Measurements from ENCODE around the gene KLHL36.
"Not testable (repeated sequence)": the region's sequence is repeated elsewhere in the genome, so short reads cannot be mapped to it uniquely, and the experiment has no call there.

KLHL36 gene

DNA sequence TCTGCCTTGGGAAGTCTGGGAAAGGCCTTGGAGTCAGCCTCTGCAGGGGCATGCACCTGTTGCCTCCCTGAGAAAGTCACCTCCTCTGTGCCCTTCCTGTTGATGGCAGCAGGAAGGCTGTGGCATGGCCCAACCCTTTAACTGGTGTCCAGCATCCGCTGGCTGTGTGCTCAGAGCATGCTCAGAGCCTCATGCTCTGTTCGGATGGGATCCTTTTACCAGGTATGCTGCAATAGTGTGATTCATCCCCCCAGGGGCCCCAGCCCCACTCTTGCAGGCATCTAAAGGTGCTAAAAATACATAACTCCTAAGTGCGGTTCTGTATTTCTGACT is 24.9 kb downstream of the KLHL36 start:
- DNase-seq (ENCODE audit: low spot score), result no peak

DNA sequence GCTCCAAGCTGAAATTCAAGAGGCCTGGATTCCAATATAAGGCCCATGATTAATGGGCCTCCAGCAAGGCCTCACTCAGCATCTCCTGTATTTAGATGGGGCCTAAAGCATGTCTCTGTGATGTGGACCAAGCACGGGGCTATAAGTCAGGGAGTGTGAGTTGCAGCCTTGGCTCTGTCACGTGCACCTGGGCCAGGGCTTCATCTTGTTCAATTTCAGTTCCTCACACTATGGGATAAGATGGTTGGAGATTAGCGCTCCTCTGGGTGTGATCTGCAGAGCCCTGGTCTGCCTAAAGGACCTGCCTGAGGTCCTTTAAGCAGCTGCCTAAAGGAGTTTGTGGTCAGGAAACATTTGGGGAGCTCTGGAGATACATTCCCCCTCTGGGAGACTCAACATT is 25.2 kb downstream of the KLHL36 start:
- DNase-seq (ENCODE audit: low spot score), result no peak

DNA sequence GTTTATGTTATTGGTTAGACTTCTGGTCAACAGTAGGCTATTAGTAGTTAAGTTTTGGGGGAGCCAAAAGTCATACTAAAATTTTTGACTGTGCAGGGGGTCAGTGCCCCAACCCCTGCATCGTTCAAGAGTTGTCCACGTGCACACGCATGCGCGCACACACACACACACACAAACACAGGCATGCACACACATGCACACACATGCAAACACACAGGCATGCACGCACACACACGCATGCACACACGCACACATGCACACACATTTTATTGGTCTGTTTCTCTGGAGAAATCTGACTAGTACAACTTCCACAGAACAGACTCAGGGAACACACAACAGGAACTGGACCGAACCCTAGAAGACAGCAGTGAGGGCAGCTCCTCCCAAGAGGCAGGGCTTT is 27.1 kb downstream of the KLHL36 start:
- DNase-seq (ENCODE audit: low spot score), result no peak

DNA sequence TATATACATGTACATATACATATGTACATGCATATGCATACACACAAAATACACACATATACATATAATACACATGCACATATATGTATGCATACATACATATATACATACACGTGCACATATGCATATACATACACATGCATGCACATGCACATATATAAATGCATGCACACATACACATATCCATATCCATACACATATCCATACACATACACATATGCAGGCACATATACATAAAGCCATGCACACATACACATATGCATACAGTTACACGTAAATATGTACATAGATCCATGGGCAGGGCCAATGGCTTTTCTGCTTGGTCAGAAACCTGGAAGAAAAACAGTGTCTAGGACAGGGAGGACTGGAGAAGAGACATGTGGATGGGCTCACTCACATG is 27.6 kb downstream of the KLHL36 start:
- DNase-seq (ENCODE audit: low spot score), result no peak

DNA sequence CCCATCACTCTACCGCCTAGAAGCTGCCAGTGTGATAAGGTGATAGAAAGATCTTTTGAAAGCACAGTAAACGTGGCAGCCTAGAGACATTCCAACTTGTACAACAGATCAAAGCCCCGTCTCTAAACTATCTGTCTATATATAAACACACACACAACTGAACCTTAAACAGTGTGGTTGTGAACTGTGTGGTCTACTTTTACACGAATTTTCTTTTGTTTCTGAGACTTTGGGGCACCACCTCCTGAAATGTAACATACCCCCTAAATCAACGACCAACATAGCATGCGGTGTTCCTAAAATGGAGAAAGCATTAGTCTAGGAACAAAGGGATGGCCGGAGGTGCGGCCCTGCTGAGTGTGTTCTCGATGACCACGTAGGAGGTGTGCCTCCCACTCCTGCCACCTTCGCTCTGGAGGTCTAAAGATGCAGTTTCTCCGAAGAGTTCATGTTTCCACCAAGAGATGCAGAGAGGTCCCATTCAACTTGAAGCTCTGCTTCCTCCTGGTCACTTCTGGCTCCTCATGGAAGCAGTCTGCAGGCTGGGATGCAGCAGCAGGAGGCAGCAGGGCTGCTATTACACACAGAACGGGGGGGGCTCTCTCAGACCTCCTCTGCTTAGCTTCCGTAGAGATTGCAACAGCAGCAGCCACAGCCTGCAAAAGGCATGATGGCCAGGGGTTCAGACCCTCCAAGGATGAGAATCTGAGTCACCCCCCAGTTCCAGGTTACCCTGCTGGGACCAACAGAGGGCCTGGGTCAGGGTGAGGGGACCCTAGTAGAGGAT is 28.9 kb downstream of the KLHL36 start:
- no peak for DNase-seq (ENCODE audit: low spot score)

DNA sequence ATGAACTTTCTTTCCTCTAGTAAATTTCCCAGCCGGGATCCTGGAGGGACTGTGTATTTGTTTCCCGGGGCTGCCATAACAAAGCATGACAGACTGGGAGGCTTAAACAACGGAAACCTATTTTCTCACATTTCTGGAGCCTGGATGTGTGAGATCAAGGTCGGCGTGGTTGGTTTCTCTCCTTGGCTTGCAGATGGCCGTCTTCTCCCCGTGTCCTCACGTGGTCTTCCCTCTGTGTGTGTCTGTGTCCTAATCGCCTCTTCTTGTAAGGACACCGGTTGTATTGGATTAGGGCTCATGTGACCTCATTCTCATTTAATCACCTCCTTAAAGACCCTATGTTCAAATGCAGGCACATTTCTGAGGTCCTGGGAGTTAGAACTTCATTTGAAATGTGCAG is 29.5 kb downstream of the KLHL36 start:
- DNase-seq (ENCODE audit: low spot score), result no peak

DNA sequence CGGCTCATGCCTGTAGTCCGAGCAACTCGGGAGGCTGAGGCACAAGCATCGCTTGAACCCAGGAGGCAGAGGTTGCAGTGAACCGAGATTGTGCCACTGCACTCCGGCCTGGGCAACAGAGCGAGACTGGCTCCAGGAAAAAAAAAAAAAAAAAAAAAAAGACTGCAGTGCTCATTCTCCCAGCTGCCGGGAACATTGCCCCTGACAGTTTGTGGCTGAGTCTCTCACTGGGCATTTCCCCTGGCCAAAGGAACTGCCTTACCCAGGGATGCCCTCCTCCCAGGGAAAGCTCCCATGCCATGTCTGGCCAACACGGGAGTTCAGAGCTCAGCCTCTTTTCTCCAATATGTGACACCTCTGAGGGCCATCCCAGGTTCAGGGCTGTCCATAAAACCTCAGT is 30.2 kb downstream of the KLHL36 start:
- DNase-seq (ENCODE audit: low spot score), result no peak

DNA sequence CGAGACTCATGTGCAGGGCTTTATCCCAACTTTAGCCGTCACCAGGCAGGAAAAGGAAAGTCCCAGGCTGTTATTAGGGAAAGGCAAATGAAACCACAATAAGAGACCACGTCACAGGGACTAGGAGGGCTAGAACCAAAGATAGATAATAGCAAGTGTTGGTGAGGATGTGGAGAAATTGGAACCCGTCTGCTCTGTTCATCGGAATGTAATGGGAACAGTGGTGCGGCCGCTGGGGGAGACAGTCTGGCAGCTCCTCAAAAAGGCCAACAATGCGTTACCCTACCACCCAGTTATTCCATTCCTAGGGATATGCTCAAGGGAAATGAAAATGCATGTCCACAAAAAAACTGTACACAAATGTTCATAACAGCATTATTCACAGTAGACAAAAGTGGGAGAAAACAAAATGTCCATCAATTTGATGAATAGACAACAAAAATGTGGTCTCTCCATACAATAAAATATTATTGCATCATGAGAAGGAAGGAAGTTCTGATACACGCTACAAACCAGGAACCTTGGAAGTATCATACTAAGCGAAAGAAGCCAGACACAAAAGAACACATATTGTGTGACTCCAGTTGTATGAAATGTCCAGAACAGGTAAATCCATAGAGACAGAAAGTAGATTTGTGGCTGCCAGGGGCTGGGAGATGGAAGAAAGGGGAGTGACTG is 32.0 kb downstream of the KLHL36 start:
- DNase-seq (ENCODE audit: low spot score), result no peak

DNA sequence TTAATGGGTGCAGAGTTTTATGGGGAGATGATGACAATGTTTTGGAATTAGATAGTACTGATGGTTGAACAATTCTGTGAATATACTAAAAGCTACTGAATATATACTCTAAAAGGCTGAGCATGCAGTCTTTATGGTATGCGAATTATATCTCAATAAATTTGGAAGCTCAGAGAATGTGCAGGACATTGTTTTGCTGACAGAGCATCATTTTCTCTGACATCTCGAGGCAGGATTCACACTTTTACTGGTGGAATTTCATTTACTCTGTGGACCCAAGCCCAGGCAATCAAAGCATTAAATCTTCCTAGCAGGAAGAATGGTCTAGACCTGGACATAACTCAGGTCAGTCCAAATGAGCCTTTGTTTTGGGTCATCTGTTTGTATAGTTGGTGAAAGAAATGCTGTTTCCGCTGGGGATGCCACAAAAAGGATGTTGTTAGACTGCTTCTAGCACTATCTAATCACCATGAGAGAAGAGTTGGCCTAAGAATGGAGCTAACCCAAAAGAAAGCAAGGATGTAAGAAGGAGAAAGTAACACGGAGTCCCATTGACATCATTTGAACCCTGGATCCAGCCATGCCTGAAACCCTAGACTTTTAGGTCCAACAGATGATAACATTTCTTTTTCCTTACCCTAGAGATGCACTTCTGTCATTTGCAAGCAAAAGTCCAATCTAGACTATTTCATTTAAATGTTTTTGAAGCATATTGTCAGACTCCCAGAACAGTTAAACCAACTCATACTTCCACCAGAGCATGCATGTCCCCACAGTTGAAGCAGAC is 32.7 kb downstream of the KLHL36 start:
- DNase-seq (ENCODE audit: low spot score), result no peak

DNA sequence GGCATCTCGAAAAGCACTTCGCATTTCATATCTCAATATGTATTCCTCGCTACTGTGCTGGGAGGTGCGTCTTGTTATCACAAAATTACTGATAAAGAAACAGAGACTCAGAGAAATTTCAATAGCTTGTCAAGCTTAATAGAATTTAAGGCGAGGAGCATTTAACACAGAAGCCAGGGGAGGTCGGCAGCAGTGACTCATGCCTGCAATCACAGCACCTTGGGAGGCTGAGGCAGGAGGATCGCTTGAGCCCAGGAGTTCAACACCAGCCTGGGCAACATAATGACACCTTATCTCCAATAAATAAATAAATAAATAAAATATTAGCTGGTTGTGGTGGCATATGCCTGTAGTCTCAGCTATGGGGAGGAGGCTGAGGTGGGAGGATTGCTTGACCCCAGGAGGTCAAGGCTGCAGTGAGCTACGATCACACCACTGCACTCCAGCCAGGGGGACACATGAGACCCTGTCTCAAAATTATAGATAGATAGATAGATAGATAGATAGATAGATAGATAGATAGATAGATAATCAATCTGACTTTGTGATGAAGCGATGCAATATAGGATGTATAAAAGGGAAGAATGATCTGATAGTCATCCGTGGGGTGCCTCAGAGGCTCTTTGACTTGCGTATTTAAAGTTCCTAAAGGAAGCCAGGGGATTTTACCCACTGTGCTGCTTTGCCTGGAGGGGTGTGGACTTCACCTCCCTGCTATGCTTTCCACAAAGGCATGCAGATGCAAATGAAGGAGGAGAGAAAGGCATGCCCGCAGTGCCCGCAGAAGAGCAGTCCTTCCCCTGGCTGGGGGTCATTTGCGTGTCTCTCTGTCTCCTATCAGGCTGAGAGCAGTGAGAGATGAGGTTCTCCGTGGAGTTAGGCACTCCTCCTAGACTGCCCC is 35.6 kb downstream of the KLHL36 start:
- DNase-seq (ENCODE audit: low spot score), result no peak

DNA sequence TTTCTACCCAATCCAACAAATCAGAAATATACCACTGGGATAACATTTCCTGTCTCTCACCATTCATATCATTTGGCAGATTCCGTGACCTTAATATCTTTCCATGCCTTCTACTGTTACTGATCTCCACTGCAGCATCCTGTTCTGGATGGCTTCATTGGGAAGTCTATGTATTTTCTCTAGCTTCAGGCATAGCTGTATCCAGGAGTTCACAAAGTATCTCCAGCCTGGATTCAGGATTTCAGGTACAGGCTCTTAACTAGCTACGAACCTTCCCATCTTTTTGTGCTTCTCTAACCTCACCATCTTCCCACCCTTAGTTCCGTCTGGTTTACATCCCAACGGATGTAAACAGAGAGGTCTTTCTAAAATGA is 36.3 kb downstream of the KLHL36 start:
- no peak for DNase-seq (ENCODE audit: low spot score)

DNA sequence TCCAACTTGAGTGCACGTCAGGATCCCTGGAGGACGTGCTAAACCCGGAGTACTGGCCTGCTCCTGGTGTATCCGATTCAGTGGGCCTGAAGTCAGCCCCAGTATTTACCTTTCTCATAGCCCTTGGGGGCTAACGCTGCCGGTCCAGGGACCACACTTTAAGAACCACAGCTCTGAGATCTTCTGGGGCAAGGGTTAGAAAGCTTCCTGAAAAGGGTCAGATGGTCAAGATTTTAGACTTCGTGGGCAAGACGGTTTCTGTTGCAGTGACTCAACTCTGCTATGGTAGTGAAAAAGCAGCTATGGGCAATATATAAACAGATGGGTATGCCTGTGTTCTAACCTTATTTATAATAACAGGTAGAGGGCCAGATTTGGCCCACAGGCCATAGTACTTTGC is 36.9 kb downstream of the KLHL36 start:
- no peak for DNase-seq (ENCODE audit: low spot score)

DNA sequence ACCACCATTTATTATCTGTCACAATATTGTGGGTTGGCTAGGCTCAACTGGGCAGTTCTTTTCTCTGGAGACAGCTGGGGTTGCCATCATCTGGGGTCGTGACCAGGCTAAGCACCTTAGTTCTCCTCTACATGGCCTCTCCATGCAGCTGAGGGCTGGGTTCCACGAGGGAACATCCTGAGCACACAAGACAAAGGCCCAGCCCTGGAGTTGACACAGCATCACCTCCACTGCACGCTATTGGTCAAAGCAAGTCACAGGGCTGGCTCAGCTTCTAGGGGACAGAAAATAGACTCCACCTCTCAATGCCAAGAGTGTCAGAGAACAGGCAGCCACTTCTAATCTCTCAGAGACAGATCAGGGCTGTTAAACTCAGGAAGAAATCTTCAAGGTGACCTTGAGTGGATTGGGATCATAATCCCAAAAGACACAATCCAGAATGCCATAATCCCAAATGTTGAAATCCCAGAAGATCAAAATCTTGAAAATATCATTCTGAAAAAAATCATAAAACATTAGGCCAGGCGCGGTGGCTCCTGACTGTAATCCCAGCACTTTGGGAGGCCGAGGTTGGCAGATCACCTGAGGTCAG is 38.5 kb downstream of the KLHL36 start:
- DNase-seq (ENCODE audit: low spot score), result no peak

DNA sequence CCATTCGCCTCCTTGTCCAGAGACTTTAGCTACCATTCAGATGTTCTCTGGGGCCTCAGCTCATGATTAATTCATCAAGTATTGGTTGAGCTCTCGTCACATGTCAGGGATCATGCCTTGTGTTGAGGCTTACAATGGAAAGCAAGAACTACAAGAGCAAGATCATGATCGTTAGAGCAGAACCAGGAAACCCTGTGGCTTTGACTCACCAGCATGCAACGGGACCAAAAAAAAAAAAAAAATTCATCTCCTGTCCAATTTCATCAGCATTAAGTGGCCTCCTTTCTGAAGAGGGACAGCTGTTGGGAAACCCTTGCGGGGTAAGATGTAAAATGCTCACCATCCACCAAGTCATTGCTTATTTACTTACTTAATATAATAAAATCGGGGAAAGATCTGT is 39.4 kb downstream of the KLHL36 start:
- peak; percentile 83 for DNase-seq (ENCODE audit: low spot score)

DNA sequence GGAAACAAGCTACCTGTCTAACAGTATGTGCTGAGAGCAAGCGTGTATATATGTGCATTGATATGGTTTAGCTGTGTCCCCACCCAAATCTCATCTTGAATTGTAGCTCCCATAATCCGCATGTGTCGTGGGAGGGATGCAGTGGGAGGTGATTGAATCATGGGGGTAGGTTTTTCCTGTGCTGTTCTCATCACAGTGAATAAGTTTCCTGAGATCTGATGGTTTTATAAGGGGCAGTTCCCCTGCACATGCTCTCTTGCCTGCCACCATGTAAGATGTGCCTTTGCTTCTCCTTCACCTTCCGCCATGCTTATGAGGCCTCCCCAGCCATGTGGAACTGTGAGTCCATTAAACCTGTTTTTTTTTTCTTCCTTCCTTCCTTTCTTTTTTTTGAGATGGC is 39.9 kb downstream of the KLHL36 start:
- not testable (repeated sequence) for DNase-seq (ENCODE audit: low spot score)

DNA sequence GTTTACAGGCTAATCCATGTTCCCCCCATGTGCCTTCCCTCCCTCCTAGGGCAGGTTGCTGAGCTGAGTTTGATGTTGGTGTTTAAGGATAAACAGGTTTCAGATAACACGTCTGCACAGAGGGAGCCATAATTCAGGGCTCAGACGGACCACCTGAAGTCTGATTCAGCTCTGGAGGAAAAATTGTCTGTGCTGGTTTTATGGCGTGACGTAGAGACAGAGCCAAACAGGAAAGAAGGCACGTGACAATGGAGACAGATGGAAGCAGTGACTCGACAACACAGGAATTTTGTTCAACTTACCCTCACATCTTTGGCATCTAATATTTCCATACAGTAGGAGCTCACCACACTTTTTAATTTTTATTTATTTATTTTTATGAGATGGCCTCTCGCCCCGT is 40.8 kb downstream of the KLHL36 start:
- DNase-seq (ENCODE audit: low spot score), result peak; percentile 78

DNA sequence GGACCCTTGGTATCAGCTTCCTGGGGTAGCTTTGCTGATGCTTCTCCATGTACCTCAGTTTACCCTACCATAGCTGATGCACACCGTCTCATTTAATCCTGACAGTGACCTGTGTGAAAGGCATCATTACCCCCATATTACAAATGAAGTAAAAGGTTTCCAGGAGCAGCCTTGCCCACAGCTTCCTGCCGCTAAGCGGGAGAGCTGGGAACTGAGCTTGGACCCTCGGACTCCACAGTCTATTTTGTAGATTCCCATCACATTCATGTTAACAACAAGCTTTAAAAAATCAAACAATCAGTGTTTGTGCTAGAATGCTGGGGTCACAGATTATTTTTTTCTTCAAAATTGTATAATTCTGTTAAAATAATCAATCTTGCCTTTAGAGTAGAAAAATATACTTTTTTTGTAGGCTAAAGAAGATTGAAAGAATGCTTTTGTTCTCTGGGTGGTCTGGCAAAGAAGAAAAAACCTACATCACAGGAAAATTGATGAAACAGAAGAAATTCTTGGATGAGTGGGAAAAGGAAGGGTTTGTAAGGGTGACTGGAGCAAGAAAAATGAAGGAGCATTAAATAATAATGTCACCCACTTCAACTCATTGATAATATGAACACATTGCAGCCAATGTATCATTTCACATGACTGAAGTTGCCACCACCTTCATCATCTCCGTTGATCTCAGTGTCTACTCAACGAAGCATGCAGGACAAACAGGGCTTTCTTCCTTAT is 41.9 kb downstream of the KLHL36 start:
- DNase-seq (ENCODE audit: low spot score), result no peak

DNA sequence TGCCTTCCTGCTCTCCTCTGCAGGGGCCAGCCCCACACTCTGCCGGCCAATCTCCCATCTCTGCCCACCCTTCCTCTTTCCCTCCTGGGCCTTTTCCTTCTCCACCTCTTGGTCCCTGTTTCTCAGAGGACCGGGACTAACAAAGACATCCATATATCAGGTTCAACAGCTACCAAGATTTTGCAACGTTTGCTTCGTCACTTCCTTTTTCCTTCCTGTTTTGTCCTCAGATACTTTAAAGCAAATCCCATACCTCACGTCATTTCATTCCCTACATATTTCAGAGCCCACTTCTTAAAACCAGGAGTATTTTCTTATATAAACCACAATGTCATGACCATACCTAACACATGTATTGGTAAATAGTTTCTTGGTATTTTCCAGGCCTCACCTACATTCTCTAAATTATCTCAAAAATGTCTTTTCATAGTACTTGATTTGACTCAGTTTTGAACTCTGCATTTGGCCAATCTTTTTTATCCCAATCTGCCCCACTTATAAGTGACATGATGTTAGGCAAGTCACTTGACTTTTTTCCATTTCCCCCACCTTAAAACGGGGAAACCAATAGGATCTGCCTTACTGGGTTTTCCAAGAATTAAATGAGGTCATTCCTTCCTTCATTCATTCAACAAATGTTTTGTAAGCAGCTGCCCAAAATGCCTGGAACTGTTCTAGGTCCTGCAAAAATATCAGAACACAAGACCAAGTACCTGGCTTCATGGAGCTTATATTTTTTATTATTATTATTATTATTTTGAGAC is 44.3 kb downstream of the KLHL36 start:
- DNase-seq (ENCODE audit: low spot score), result no peak

DNA sequence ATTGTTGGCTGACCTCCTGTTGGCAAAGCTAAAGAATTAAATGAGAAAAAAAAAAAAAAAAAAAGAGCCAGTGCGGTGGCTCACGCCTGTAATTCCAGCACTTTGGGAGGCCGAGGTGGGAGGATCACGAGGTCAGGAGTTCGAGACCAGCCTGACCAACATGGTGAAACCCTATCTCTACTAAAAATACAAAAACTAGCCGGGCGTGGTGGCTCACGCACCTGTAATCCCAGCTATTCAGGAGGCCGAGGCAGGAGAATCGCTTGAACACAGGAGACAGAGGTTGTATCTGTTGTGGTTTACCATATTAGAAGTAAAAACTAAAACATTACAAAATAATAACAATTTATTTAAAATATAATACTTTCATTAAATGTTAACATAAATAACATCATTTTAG is 45.6 kb downstream of the KLHL36 start:
- DNase-seq (ENCODE audit: low spot score), result not testable (repeated sequence)

DNA sequence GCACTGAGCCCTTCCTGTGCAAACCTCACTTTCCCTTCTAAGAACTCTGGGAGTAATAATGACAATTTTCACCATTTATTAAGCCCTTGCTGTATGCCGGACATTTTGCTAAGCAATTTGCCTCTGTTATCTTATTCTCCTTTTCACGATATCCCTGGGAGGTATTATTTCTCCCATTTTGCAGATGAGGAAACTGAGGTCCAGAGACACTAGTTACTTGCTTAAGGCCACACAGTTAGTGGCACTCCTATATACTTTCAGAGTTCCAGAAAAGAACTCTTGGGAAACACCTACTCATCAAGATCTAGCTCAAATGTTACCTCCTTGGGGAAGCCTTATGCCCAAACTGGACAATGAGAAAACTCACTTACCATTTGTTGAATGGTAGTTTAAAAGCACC is 46.7 kb downstream of the KLHL36 start:
- no peak for DNase-seq (ENCODE audit: low spot score)

Measured in AG08395 (cell line).